ENCODE results near the gene CNTD1.
"Not testable (repeated sequence)": the region's sequence is repeated elsewhere in the genome, so short reads cannot be mapped to it uniquely, and the experiment has no call there.

CNTD1 gene

GRCh38 chr17:42845556-42845917 lies 46.9 kb downstream of the CNTD1 start:
- no peak for DNase-seq (ENCODE audit: low read depth)

GRCh38 chr17:42845918-42846593 lies 47.4 kb downstream of the CNTD1 start:
- DNase-seq (ENCODE audit: low read depth): no peak

GRCh38 chr17:42846594-42847280 lies 48.1 kb downstream of the CNTD1 start:
- DNase-seq (ENCODE audit: low read depth): no peak

GRCh38 chr17:42848093-42848492 lies 49.4 kb downstream of the CNTD1 start:
- no peak for DNase-seq (ENCODE audit: low read depth)

- DNase-seq (ENCODE audit: low read depth): no peak
Measured at GRCh38 chr17:42849031-42849430, 50.4 kb downstream of the CNTD1 start.

GRCh38 chr17:42849451-42850181 lies 51.0 kb downstream of the CNTD1 start:
- no peak for DNase-seq (ENCODE audit: low read depth)

- no peak for DNase-seq (ENCODE audit: low read depth)
Measured at GRCh38 chr17:42850954-42851353, 52.3 kb downstream of the CNTD1 start, which contains the start of gene AOC3. AOC3 (plus strand) TSS chr17:42851199; CDS start chr17:42851344, 145 bp downstream.

- DNase-seq (ENCODE audit: low read depth): not testable (repeated sequence)
Measured at GRCh38 chr17:42851371-42852240, 52.9 kb downstream of the CNTD1 start.

- no peak for DNase-seq (ENCODE audit: low read depth)
Measured at GRCh38 chr17:42852351-42852750, 53.7 kb downstream of the CNTD1 start.

- no peak for DNase-seq (ENCODE audit: low read depth)
Measured at GRCh38 chr17:42853004-42853403, 54.3 kb downstream of the CNTD1 start.

GRCh38 chr17:42853597-42853967 lies 54.9 kb downstream of the CNTD1 start:
- DNase-seq (ENCODE audit: low read depth): no peak

- no peak for DNase-seq (ENCODE audit: low read depth)
Measured at GRCh38 chr17:42853968-42854790, 55.5 kb downstream of the CNTD1 start.

- DNase-seq (ENCODE audit: low read depth): no peak
Measured at GRCh38 chr17:42855048-42855596, 56.5 kb downstream of the CNTD1 start.

GRCh38 chr17:42856093-42856492 lies 57.4 kb downstream of the CNTD1 start:
- DNase-seq (ENCODE audit: low read depth): not testable (repeated sequence)

GRCh38 chr17:42856516-42856915 lies 57.9 kb downstream of the CNTD1 start:
- DNase-seq (ENCODE audit: low read depth): not testable (repeated sequence)

- DNase-seq (ENCODE audit: low read depth): no peak
Measured at GRCh38 chr17:42857389-42857788, 58.7 kb downstream of the CNTD1 start.

Data from activated T-helper 1 cell treated with Interleukin-2 at 50 U/mL for 16 hours (primary cell).